Medulla oblongata (tissue), 1 donor: ENCODE data around the gene PDE3A.

Experiments used
- DNase-seq: peaks from one replicate; pipeline ENCODE4 v3.0.0-alpha.2; 2015; ENCODE audit errors: extremely low spot score

The PDE3A gene

DNA sequence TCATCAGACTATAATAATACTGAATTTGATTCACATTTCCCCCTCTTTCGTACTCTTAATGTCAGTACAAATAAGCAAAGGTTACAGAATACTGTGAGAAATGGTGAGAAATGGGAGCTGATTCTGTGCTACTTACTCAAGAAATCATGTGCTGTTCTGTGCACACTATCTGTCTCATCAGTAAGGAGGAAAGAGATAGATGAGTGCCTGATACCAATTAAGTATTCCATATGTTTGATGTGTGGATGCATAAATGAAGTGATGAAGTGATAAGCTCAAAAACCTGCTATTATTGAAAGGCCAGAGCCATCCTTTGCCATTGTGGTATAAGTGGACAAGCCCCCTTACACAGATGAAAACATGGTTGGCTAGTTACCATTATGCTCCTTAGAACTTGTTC is 127.7 kb downstream of the PDE3A start:
- DNase-seq, result no peak

DNA sequence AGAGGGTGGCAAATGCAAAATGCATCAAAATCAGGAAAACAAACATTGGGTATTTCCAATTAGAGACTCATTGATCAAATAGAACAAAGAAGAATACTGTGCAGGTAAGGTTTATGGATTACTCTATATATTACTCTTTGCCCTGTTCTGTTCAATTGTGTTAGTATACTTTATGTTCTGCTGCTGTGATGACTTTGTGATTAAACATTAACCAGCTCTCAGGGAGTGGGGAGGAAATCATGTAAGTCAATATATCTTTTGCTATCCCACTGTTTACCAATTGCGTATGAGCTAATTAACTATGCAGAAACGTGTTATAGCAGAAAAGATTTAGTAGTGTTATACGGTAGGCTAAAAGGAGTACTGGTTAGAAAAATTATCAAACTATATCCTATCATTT is 129.4 kb downstream of the PDE3A start:
- DNase-seq, result no peak

DNA sequence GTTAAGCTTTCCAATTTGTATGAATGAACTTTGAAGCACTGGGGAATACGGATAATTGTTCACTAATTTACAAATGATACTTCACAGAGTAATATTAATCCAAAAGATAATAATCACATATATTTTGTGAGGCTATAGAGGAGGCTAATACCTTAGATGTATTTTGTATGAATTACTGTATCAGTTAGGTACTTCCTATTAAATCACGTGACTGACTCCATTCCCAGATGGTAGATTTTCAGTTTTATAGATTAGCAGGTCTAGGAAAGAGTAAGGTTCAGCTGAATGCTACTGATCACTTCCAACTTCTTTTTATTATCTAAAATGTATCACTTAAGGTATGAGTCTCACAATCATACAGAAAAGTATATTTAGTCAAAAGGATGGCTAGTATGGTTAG is 133.6 kb downstream of the PDE3A start:
- no peak for DNase-seq

DNA sequence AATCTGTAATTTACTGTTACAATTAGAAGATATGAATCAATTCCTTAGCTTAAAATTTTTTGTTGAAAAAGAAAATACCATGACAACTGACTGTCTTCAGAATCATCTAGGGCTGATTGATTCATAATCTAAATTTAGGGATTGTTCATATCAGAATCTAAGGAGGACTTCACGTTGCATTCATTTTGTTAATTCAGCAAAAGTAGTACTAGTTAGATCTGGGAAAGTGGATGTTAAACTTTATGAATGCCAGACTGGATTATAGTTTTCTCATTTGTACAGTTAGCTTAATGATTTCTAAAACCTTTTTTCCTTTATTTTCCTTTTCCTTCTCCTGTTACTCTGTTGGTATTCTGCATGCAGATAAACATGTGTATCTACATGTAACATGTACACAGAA is 135.5 kb downstream of the PDE3A start:
- no peak for DNase-seq

DNA sequence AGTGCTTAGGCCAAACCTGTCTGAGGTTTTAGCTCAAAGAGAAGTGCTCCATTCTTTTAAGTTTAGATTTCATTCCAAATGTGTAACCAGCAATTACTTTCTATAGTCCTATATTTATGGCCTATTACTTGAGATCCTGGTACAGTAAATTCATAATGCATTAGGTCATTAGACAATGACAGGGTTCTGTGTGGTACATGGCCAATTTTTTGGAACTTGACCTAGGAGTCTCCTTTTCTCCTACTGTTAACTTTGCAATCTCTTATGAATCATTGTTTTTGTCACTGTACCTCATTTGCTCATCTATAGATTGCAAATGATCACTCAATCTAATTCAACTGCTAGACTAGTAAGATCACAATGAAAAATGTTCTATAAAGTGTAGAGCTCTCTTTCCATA is 136.7 kb downstream of the PDE3A start:
- DNase-seq, result no peak

DNA sequence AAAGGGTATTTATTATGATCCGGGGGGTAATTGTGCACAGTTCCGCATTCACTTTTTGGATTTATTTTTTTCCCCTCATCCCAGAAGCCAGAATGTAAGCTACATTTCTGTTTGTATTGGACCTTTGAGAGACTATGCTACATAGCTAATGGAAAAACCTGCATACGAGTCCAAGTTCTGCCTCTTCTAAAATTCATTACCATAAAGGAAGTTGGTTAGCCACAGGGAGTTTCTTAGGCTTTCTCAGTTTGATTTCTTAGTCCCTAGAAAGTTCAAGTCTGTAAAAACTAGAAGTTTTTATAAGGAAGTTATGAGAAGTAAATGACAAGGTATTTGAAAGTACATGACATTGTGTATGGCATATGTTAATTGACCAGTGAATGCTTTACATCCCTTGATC is 138.7 kb downstream of the PDE3A start:
- DNase-seq, result no peak

DNA sequence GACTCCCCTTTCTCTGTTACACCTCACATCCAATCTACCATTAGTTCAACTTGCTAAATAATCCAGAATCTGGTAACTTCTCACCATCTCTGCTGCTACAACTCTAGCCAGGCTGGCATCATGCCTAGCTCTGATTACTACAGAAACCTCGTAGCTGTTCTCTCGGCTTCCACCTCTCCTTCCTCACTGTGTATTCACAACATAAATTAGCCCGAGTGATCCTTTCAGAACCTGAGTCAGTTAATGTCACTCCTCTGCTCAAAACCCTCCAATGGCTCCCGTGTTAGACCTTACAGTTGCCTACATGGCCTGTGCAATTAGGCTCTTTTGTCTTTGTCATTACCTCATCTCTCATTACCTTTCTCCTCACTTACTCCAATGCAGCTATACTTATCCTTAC is 139.4 kb downstream of the PDE3A start:
- DNase-seq, result no peak

DNA sequence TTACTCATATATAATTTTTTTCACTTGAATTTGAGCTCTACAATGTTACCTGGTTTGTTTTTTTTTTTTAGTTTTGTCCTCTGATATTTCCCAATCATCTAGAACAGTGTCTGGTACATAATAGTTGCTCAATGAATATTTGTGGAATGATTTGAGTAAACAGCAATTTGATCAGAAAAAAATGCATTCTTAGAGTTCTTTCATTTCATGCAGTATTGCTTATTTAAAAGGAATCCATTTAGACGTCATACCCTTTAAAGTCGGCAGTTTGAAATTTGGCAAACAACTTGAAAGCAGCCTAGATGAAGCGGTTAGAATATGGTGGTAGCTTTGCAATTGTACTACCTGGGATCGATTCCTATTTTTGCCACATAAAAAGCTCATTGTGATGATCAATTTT is 140.0 kb downstream of the PDE3A start:
- no peak for DNase-seq

DNA sequence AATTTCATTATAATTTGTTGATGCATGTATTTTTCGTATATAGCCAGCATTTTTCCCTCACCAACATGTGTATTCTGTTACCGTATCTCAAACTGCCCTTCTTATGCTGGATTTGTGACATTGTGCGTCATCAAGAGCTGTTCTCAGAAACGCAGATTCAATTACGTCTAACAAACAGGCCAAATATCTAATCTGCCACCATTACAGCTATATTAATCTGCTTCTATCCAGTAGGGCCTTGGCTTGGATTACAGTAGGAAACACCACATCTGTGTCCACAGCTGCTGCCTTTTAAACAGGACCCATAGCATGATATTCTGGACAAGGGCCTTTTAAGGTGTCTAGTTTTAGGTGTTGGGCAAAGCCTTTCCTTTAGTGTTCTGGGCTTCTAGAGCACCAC is 140.6 kb downstream of the PDE3A start:
- no peak for DNase-seq

DNA sequence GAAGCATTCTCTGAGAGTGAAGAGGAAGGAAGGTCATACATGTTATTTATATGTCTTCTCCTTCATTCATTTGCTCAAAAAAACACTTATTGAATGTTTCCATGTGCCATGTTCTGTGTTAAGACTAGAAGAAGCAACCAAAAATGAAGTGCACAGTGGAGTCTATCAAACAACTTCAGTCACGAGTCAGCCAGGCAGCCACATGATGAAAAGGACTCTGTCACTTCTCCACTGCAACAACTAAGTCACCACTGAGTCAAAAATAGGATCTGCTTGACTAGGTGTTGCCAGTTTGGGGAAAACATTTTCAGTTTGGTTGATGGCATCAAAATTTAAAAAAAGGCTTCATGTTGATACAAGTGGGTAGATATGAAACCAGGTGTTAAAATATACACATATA is 142.5 kb downstream of the PDE3A start:
- no peak for DNase-seq

DNA sequence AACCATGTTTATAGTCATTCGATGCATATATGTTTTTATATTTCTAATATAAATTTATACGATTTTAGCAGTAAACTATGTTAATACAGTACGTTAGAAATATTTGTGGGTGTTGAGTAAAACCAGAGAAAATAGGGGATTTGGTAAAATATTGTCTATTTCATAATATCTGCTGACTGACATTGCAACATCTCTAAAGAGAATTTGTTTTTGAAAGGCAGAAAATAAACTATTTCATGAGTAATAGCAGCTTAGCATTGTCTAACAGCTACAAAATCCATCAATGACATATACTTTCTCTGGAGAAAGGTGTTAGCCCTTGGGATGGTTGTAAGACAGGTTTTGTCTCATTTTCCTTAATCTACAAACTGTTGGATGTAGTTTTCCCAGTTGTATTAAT is 144.9 kb downstream of the PDE3A start:
- no peak for DNase-seq

DNA sequence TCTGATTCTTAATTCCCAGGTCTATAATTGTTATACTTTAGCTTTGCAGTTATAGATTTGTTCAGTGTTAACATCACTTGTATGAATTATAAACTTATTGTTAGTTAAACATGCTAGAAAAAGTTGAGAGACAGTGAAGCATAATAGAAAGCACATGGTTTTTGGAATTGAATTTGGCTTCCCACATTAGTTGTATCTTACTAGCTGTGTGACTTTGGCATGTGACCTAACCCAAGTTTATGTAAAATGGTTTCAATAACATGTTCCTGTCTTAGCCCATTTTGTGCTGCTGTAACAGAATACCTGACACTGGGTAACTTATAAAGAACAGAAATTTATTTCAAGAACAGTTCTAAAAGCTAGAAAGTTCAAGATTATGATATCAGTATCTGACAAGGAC is 146.3 kb downstream of the PDE3A start:
- no peak for DNase-seq

DNA sequence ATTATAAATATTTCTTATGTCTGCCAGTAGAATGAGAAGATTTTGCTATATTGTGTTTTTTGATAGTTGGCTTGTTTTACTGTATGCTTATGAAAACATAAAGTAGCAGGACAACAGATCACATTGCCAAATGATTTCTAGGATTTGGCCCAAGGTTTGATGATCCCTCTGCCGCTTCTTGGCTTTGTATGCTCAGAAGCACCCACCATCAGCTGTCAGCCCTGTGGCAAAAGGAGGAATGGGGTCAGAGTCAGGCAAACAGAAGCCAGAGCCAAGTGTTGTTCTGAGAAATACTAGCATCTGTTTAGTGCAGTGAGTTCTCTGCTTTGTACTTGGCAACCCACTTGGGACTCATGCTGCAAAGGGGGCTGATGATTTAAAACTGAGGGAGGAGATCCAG is 152.2 kb downstream of the PDE3A start:
- DNase-seq, result peak; percentile 29

DNA sequence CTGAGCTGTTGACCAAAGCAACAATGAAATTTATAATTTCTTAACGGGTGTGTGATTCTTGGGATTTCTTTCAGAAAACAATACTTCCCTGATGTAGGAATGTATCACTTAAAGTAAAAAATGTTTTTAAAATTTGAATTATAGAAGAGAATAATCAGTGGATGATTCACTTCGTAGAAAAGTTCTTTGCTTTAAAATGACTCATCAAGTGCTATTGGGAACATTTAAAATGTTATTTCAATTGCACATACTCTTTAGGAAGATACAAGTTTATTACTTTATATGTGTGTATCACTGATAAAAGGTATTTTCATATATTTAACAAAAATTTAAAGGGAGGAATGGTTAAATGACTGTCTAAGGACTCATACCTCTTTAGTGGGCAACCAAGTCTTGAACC is 155.3 kb downstream of the PDE3A start:
- DNase-seq, result no peak

DNA sequence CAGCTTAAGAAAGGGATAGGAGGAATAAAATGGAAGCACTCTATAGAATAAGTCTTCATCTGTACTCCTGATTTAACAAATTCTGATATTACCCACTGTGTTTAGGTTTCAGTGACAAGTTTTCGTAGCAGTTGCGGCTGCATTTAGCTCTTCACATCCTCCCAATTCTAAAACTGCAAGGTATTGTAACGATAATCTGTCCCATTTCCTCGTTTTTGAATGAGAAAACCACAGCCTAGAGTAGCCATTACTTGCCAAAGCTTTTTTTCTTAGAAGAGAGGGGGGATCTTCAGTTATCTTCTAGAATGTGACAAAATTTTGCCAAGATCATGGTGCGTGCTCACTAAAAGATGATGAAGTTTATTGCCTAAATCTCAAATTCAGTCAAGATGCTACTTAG is 155.8 kb downstream of the PDE3A start:
- DNase-seq, result no peak

DNA sequence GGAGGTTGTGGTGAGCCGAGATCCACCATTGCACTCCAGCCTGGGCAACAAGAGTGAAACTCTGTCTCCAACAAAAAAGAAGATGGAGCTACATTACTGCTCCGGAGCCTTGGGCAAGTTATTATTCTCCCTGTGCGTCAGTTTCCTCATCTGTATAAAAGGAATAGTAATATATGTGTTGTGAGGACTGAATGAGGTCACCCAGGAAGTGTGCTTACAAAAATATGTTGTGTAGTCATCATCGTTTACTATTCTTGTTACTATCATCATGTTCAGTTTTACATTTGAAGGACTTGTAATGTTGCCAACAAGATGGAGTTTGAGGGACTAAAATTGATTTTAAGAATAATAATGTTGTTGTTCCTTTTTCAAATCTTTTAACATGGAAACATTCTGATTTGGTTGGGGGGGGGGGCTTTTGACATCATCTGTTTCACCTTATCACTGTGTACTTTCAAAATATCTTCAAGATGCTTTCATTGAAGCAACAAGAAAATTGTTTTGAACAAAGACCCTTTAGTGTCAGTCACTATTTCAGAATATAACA is 156.8 kb downstream of the PDE3A start:
- DNase-seq, result no peak

DNA sequence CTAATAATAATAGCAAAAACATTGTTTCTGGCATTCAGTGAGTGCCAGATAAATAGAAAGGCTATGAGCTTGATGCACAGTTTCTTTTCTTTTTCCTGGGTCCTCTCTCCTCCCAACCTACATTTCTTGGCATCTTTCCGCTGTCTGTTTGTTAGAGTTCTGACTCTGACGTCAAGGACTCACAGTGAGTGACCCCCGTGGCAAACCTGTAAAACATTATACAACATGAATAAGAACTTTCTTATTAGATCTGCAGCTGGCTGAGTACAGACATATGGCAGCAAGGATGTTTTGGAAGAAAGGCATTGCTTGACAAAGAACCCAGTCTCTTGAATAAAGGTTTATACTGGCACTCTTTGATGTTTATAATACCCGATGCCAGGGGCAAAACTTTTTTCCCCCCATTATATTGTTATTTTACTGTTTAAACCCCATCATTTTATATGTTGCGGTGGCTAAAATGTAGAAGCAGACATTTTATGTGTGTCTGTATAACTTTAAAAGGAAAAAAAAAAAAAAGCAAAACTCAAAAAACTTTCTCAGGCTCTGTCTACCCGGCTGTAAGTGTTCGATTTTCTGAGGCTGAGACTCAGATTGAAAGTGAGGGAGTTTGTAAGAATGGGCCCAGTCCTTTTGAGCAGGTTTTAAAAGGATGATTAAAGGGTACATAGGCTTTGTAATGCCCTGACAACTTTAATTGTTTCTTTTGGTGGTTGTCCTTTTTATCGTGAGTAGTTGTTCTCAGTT is 159.3 kb downstream of the PDE3A start:
- DNase-seq, result peak; percentile 58

DNA sequence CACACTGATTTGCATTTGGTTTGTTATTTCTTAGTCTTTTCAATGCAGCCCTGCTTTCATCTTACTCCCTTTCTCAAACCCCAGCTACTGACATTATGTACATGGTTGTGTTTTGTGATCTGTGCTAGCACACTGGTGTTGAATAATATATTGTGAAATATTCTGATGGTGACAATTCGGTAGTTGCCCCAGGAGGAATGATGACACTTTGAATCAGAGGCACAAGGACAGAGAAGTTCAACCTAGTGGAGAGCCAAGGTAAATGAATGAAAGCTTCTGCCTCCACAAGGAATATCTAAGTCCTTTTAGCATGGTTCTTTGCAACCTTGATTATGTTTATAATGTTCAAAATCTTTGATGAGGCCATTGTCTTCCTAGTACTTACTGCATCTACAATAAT is 159.9 kb downstream of the PDE3A start:
- no peak for DNase-seq

DNA sequence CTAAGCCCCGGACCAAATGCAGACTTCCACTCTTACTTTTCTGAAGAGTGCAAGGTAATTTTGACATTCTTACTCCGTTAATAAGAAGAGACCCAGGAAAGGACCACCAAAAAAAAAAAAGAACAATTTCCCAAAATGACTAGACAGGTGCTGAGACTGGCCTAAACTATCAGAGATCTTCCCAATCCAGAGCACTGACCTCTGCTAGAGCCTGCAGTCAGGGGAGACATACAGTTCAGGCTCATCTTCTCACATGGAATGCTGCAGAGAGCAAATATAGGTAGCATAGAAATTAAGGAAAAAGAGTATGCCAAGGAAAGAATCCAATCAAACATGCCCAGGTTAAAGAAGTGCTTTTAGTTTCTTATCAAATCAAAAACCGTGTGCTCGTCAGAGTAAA is 177.9 kb downstream of the PDE3A start:
- no peak for DNase-seq

DNA sequence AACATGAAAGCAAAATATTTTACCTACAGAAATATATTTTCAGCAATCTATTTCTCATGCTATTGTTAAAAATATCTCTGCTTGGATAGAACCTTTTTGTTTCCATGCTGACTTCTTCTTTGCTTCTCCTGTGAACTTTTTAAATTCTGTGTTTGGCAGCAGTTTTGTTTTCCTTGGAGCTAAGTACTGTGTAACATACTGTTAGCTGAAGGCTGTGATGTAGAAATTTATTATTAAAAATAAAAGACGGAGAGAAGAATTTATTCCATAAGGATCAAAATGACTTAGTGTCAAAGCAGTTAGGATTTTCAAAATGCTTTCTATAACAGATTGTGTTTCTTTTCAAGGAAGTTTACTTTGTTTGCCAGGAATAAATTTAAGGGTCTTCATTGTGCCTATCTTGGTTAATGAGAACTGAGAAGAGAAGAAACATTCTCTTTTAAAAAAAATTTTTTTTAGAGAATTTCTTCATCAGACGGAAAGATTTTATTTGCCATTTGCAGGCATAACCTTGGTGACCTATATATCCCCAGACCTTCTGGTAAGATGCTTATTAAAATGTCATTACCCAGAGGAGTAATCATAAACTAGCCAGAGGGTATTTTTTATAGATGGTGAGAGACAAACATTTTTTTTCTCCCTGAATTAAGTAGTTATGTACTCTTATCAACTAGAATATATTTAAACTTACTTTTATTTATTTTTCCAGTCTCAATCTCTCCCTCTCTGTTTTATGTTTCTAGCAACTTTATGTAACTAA is 179.7 kb downstream of the PDE3A start:
- DNase-seq, result peak; percentile 41

DNA sequence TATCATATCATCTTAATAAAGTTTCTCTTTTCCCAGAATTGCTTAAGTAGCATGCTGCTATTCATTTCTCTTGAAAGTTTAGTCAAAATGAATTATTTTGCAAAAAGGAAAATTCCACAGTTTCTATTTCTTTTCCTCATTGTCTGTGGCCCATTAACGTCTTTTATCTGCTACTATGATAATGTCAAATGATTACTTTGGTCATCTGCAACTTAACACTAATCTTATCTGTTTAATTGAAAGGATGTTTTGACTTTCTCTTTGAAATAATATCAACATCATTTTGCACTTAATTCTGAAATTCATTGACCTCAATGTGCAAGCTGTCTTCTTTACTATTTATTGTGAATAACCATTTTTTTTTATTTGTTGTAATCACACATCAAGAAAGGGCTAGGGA is 180.3 kb downstream of the PDE3A start:
- no peak for DNase-seq

DNA sequence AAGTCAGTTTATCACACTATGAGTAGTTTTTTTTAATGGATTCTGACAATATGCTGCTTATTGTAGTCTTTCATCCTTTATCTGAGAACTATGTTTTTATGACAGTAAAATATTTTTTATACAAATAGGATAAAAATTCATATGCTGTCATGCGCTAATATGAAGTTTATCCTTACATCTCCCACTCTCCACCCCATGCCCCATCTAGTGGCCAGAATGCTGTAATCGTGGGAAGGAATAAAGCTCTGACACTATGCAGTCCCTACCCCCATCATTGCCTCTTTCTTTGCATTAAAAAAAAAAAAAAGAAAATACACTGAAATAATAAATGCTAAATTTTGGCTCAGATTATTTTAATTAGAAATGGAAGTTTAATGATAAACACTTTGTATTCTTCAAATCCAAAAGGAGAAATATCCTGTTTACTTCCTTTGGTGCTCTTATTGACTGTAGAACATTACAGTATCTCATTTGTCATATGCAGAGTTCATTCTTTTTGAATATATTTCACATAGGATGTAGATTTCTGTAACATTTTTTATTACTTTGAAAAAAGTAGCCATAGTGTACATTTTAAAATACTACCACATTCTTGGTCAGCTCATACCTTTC is 180.9 kb downstream of the PDE3A start:
- peak; percentile 64 for DNase-seq
